IMR-90 (cell line): ENCODE measurements around the gene C3orf33.

Source experiments
- BHLHE40 ChIP-seq: fragments of 150-350 bp; IDR thresholded peaks from 2 replicates; pipeline ENCODE4 v1.6.1; 2016; ENCODE audit warnings: mild to moderate bottlenecking, low read depth, low read length
- CEBPB ChIP-seq: IDR thresholded peaks from 2 replicates; pipeline ENCODE4 v1.6.1; 2012; ENCODE audit warnings: low read depth, low read length, improper control_type of control experiment
- CHD1 ChIP-seq: IDR thresholded peaks from 2 replicates; pipeline ENCODE4 v1.6.1; 2012; ENCODE audit warnings: low read depth, low read length, improper control_type of control experiment
- CTCF ChIP-seq: conservative IDR thresholded peaks from 2 replicates; pipeline ENCODE4 v1.5.1; 2012; ENCODE audit warnings: mild to moderate bottlenecking, low read depth, low read length, improper control_type of control experiment
- FOS ChIP-seq: fragments of 150-350 bp; IDR thresholded peaks from 2 replicates; pipeline ENCODE4 v1.6.1; 2016; ENCODE audit warnings: low read depth, low read length
- MAFK ChIP-seq: IDR thresholded peaks from 2 replicates; pipeline ENCODE4 v1.6.1; 2012; ENCODE audit warnings: low read depth, low read length, improper control_type of control experiment
- MAZ ChIP-seq: IDR thresholded peaks from 2 replicates; pipeline ENCODE4 v1.6.1; 2012; ENCODE audit warnings: low read depth, mild to moderate bottlenecking, low read length, improper control_type of control experiment, moderate library complexity, borderline replicate concordance
- POLR2A ChIP-seq: IDR thresholded peaks from 2 replicates; pipeline ENCODE4 v1.6.1; 2012; ENCODE audit warnings: mild to moderate bottlenecking, low read depth, low read length
- RAD21 ChIP-seq: IDR thresholded peaks from 2 replicates; pipeline ENCODE4 v1.6.1; 2012; ENCODE audit warnings: low read length, improper control_type of control experiment
- RCOR1 ChIP-seq: IDR thresholded peaks from 2 replicates; pipeline ENCODE4 v1.6.1; 2012; ENCODE audit warnings: mild to moderate bottlenecking, low read length, improper control_type of control experiment; ENCODE audit not compliant: insufficient replicate concordance
- RFX5 ChIP-seq: IDR thresholded peaks from 2 replicates; pipeline ENCODE4 v1.8.0; 2012; ENCODE audit warnings: low read depth, mild to moderate bottlenecking, low read length, moderate library complexity
- SMC3 ChIP-seq: fragments of 150-350 bp; IDR thresholded peaks from 2 replicates; pipeline ENCODE4 v1.6.1; 2016; ENCODE audit warnings: low read depth, mild to moderate bottlenecking, antibody characterized with exemption, low read length, moderate library complexity
- USF2 ChIP-seq: fragments of 150-350 bp; IDR thresholded peaks from 2 replicates; pipeline ENCODE4 v1.6.1; 2017; ENCODE audit warnings: mild to moderate bottlenecking, antibody characterized with exemption, low read length, low read depth

- TF ChIP-seq CTCF (no peak), MAZ (no peak), RCOR1 (no peak), POLR2A (no peak), MAFK (no peak), RAD21 (no peak), RFX5 (no peak), CHD1 (no peak), FOS (no peak), SMC3 (no peak), USF2 (no peak), CEBPB (no peak), BHLHE40 (no peak)
These were observed 41.9 kb upstream of the C3orf33 start for GRCh38 chr3:155847993-155848392.
